ENCODE results near the gene SP140.
"Not testable (repeated sequence)": the region's sequence is repeated elsewhere in the genome, so short reads cannot be mapped to it uniquely, and the experiment has no call there.

The SP140 gene

DNA sequence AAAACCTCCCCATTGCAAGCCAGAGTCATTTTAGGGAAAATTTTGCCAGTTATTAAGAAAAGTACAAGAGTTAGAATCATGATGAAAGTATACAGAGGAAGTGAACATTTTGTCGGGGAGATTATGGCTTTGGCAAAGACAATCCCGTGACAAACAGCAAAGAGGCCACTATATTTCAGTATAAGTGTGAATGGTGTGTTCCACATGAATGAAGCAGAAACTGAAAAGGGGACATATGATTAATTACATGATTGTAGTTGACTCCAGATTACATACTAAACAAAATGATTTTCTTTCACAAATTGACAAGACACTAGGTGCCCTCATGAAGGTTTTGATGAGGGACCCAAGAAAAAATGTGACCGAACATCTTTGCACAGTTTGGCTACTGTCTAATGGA is 42.0 kb downstream of the SP140 start:
- H3K36me3 ChIP-seq (ENCODE audit: control insufficient read depth, insufficient read depth, low read length) = no peaks in the 10 kb centered on the region
- no peaks in the 10 kb centered on the region for H3K9me3 ChIP-seq (ENCODE audit: control insufficient read depth, low read length)
- H3K4me2 ChIP-seq (ENCODE audit: low read length) = no peak overlapping the region
- TF ChIP-seq, protein P1, sequence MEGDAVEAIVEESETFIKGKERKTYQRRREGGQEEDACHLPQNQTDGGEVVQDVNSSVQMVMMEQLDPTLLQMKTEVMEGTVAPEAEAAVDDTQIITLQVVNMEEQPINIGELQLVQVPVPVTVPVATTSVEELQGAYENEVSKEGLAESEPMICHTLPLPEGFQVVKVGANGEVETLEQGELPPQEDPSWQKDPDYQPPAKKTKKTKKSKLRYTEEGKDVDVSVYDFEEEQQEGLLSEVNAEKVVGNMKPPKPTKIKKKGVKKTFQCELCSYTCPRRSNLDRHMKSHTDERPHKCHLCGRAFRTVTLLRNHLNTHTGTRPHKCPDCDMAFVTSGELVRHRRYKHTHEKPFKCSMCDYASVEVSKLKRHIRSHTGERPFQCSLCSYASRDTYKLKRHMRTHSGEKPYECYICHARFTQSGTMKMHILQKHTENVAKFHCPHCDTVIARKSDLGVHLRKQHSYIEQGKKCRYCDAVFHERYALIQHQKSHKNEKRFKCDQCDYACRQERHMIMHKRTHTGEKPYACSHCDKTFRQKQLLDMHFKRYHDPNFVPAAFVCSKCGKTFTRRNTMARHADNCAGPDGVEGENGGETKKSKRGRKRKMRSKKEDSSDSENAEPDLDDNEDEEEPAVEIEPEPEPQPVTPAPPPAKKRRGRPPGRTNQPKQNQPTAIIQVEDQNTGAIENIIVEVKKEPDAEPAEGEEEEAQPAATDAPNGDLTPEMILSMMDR (IDR thresholded peaks at IDR 0.05) = no peak
- H3K79me2 ChIP-seq = no peaks in the 10 kb centered on the region
- H2AFZ ChIP-seq = no peak overlapping the region
- H3K9ac ChIP-seq = no peak overlapping the region
- H3K27me3 ChIP-seq (ENCODE audit: control insufficient read depth, insufficient read depth, low read length) = no peaks in the 10 kb centered on the region
- no peak overlapping the region for H3K27ac ChIP-seq
- H3K4me1 ChIP-seq = no peaks in the 10 kb centered on the region
- H3K4me3 ChIP-seq (ENCODE audit: low read depth, low read length) = no peak overlapping the region

DNA sequence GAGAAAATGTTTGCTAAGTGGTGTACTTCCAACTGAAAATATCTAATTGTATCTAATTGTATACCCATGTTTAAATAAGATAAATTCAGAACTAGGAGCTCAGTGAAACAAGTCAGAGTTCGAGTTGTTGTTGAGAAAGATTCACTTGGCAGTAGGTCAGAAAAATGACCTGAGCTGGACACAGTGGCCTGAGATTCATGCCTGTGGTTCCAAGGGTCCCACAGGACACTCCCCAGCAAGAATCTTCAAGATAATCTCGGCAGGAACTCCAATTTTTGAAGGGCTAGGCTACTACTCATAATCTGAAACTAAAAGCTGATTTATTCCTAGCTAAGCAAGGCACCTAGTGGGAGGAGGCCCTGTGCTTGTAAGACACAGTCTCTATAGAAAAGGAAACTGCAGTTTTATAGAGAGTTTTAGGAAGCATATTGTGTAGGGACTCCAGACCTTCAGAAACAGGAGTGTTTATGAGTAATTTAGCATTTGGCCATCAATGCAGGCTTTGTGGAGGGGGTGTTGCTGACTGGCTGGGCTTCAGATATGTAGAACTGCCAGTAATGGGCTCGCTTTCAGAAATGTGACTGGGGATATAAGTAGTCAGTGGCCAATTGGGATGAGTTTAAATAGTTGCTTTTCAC is 43.2 kb downstream of the SP140 start:
- no peak overlapping the region for H2AFZ ChIP-seq
- H3K79me2 ChIP-seq = no peaks in the 10 kb centered on the region
- TF ChIP-seq, protein P1 (IDR thresholded peaks at IDR 0.05) = no peak
- H3K27me3 ChIP-seq (ENCODE audit: control insufficient read depth, insufficient read depth, low read length) = no peaks in the 10 kb centered on the region
- no peak overlapping the region for H3K27ac ChIP-seq
- H3K4me3 ChIP-seq (ENCODE audit: low read depth, low read length) = no peak overlapping the region
- no peaks in the 10 kb centered on the region for H3K36me3 ChIP-seq (ENCODE audit: control insufficient read depth, insufficient read depth, low read length)
- no peaks in the 10 kb centered on the region for H3K9me3 ChIP-seq (ENCODE audit: control insufficient read depth, low read length)
- no peak overlapping the region for H3K9ac ChIP-seq
- no peak overlapping the region for H3K4me2 ChIP-seq (ENCODE audit: low read length)
- H3K4me1 ChIP-seq = no peaks in the 10 kb centered on the region

DNA sequence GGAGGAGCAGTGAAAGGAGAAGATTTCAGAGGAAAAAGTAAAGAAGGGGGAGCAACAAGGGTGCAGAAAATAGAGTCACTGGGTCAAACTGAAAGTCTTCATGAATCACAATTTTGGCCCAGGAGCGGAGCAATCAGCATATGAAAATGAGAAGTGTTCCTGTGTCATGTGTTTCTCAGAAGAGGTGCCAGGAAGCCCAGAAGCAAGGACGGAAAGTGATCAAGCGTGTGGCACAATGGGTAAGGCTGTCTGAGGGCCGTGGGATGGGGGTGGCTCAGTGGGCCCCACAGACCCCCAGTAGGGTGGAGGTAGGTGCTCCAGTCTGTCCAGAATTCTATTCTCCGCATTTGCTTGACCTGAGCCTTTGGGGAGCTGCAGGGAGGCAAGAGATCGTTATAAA is 44.2 kb downstream of the SP140 start:
- Histone ChIP-seq H3K79me2 (no peaks in the 10 kb centered on the region), H3K4me3 (ENCODE audit: low read depth, low read length) (no peak overlapping the region), H3K9ac (no peak overlapping the region), H3K4me1 (no peaks in the 10 kb centered on the region), H3K4me2 (ENCODE audit: low read length) (no peak overlapping the region), H2AFZ (no peak overlapping the region), H3K36me3 (ENCODE audit: control insufficient read depth, insufficient read depth, low read length) (no peaks in the 10 kb centered on the region), H3K9me3 (ENCODE audit: control insufficient read depth, low read length) (no peaks in the 10 kb centered on the region), H3K27me3 (ENCODE audit: control insufficient read depth, insufficient read depth, low read length) (no peaks in the 10 kb centered on the region), H3K27ac (no peak overlapping the region)
- TF ChIP-seq, protein P1 (IDR thresholded peaks at IDR 0.05) = no peak

DNA sequence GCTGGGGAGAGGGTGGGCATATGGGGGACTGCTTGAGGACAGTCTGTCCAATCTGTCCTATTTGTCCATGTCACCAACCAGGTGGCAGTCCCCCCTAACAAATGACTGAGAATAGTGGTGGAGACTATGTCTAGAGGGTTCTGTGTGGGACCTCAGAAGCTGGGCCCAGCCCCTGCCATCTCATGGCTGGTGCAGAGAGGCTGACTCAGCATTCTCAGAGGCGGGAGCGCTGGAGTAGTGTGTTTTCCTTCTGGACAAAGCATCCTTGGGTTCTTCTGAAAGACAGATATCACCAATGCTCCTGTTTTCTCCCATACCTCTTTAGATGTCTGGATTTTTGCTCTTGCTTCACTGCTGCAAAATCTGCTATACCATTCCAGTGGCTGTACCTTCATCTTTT is 57.4 kb downstream of the SP140 start:
- Histone ChIP-seq H3K4me3 (ENCODE audit: low read depth, low read length) (no peak overlapping the region), H2AFZ (no peak overlapping the region), H3K27ac (no peak overlapping the region), H3K9ac (no peak overlapping the region), H3K36me3 (ENCODE audit: control insufficient read depth, insufficient read depth, low read length) (no peaks in the 10 kb centered on the region), H3K79me2 (no peaks in the 10 kb centered on the region), H3K4me2 (ENCODE audit: low read length) (no peak overlapping the region), H3K9me3 (ENCODE audit: control insufficient read depth, low read length) (no peaks in the 10 kb centered on the region), H3K27me3 (ENCODE audit: control insufficient read depth, insufficient read depth, low read length) (no peaks in the 10 kb centered on the region), H3K4me1 (no peaks in the 10 kb centered on the region)
- TF ChIP-seq, protein P1 (IDR thresholded peaks at IDR 0.05) = no peak

DNA sequence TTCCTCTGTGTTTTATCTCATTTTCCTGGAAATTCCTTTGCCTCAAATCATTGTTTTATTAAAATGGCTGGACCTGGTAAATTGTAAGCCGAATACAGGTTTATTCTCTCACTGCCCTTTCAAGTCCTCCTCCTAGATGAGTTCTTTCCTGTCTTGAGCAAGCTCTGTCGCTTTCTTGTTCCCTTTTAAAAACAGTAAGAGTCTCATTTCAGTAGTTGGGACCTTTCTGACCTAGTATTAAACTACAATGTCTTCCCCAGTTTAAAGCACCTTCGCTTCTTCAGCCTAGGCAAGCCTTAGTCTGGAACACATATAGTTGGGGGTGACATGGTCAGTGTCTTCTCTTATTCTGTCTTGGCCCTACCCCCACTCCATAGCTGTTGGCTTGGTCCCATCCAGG is 60.5 kb downstream of the SP140 start:
- TF ChIP-seq, protein P1 (IDR thresholded peaks at IDR 0.05) = no peak

DNA sequence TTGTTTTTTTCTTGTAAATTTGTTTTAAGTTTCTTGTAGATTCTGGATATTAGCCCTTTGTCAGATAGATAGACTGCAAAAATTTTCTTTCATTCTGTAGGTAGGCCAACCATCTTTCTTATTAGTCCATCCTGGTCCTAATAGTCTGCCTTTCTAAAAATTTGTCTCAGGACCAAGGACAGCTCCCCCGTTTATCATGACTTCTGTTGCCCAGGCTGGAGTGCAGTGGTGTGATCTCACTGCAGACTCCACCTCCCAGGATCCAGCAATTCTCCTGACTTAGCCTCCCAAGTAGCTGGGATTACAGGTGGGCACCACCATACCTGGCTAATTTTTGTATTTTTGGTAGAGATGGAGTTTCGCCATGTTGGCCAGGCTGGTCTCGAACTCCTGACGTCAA is 63.8 kb downstream of the SP140 start:
- H3K4me1 ChIP-seq; H3K4me2 ChIP-seq (ENCODE audit: low read length); H2AFZ ChIP-seq; H3K9ac ChIP-seq; H3K36me3 ChIP-seq (ENCODE audit: control insufficient read depth, insufficient read depth, low read length); H3K27ac ChIP-seq; H3K9me3 ChIP-seq (ENCODE audit: control insufficient read depth, low read length); H3K79me2 ChIP-seq; H3K4me3 ChIP-seq (ENCODE audit: low read depth, low read length); H3K27me3 ChIP-seq (ENCODE audit: control insufficient read depth, insufficient read depth, low read length): not testable (repeated sequence)

More for the DNA sequence above, 60.5 kb downstream of the SP140 start:
- H3K4me3 ChIP-seq (ENCODE audit: low read depth, low read length) = no peak overlapping the region
- H3K36me3 ChIP-seq (ENCODE audit: control insufficient read depth, insufficient read depth, low read length) = no peaks in the 10 kb centered on the region
- no peak overlapping the region for H3K27ac ChIP-seq
- H3K9ac ChIP-seq = no peak overlapping the region
- no peak overlapping the region for H2AFZ ChIP-seq
- no peaks in the 10 kb centered on the region for H3K9me3 ChIP-seq (ENCODE audit: control insufficient read depth, low read length)
- H3K27me3 ChIP-seq (ENCODE audit: control insufficient read depth, insufficient read depth, low read length) = no peaks in the 10 kb centered on the region
- H3K4me2 ChIP-seq (ENCODE audit: low read length) = no peak overlapping the region
- H3K79me2 ChIP-seq = no peaks in the 10 kb centered on the region
- H3K4me1 ChIP-seq = no peaks in the 10 kb centered on the region

Data from parathyroid adenoma (tissue), 2 donors.